ENCODE measurements around the gene PALMD.

GRCh38 chr1:99665212-99665611, 19.3 kb downstream of the PALMD start:
- TF ChIP-seq CTCF (IDR thresholded peaks at IDR 0.05) (no peak), POLR2AphosphoS5 (IDR thresholded peaks at IDR 0.05) (no peak)

Data from prostate gland (tissue), 2 donors.